Lung (tissue), 12 donors: Measurements from ENCODE around the gene HPSE2. TPM values are rescaled to one million over a fixed set of nuclear protein-coding genes. Genes with fewer than 3 reads are reported as not detected.

Source experiments
- ATAC-seq: fragments of 200-7000 bp; cut with Tn5 transposase; one replicate; pipeline ENCODE4 v1.9.1; 2020; ENCODE audit warnings: moderate number of reproducible peaks; ENCODE audit not compliant: insufficient read depth, low FRiP score
- DNase-seq, 3 donors: peaks; one replicate each; pipeline ENCODE4 v3.0.0-alpha.2; 2013 to 2017
- H3K27ac ChIP-seq, 2 donors: one replicate each; pipeline ENCODE4 v1.5.1; 2013; ENCODE audit warnings: mild to moderate bottlenecking in 2 of 2, moderate library complexity in 2 of 2, control low read depth in 1 of 2, inconsistent platforms in 1 of 2, low read depth in 1 of 2, low read length in 1 of 2
- H3K27me3 ChIP-seq, 3 donors: one replicate each; pipeline ENCODE4 v1.5.1; 2013; ENCODE audit warnings: low read length in 2 of 3; ENCODE audit not compliant: control insufficient read depth in 3 of 3, insufficient read depth in 3 of 3
- H3K36me3 ChIP-seq, 4 donors: one replicate each; pipeline ENCODE4 v1.5.1; 2013; ENCODE audit warnings: low read length in 4 of 4, mild to moderate bottlenecking in 1 of 4, moderate library complexity in 1 of 4; ENCODE audit not compliant: control insufficient read depth in 4 of 4, insufficient read depth in 4 of 4
- H3K4me1 ChIP-seq, 5 donors: one replicate each; pipeline ENCODE4 v1.5.1; 2013; ENCODE audit warnings: low read length in 5 of 5, mild to moderate bottlenecking in 2 of 5, moderate library complexity in 1 of 5; ENCODE audit not compliant: control insufficient read depth in 5 of 5, insufficient read depth in 5 of 5
- H3K4me3 ChIP-seq: one replicate; pipeline ENCODE4 v1.5.1; 2013; ENCODE audit warnings: mild to moderate bottlenecking, control low read depth, moderate library complexity
- H3K9ac ChIP-seq, 2 donors: one replicate each; pipeline ENCODE4 v1.5.1; 2013; ENCODE audit warnings: low read length in 2 of 2, control low read depth in 1 of 2; ENCODE audit not compliant: insufficient read depth in 1 of 2
- H3K9me3 ChIP-seq, 4 donors: one replicate each; pipeline ENCODE4 v1.5.1; 2013; ENCODE audit warnings: low read length in 3 of 4, mild to moderate bottlenecking in 1 of 4, moderate library complexity in 1 of 4; ENCODE audit not compliant: control insufficient read depth in 4 of 4, insufficient read depth in 3 of 4
- WGBS, 2 donors: extraction: QIAGEN DNeasy Blood & Tissue Kit; methylation state at CpG; one replicate each; pipeline ENCODE4 v1.1.7; 2013; 5-methylcytosine and 5-hydroxymethylcytosine counted together
- polyA plus RNA-seq, 2 donors: library from polyadenylated mRNA; stranded (reverse); fragments of 200-250 nt; gene quantifications; one replicate each; pipeline ENCODE4 v1.2.1, GENCODE V29; 2013
- total RNA-seq, 2 donors: library from RNA; depleted of rRNA in 1 of 2; stranded (reverse); fragments of >200 nt in 1 of 2; gene quantifications; one replicate each; pipeline ENCODE4 v1.2.1, GENCODE V29; 2014 to 2021
- TF ChIP-seq, protein P1 (sequence below): IDR thresholded peaks from 2 replicates; pipeline ENCODE4 v1.5.1; 2012; ENCODE audit warnings: mild to moderate bottlenecking; ENCODE audit errors: control extremely low read depth, extremely low read depth
- donor health status: control.
- donor health status: control.
- donor health status: Bipolar disorder and iron deficiency.
- donor health status: healthy.
- donor health status: DM: yes; HTN: yes; CAD: no.

HPSE2 gene
- total and polyA plus RNA-seq, 4 donors: 0.32 to 47.3 (median 1.9) TPM

- no peak for ATAC-seq
- 37 to 42% methylated on average over 2 of the region's 2 CpGs for WGBS, 2 donors
- no peaks in the 10 kb centered on the region for H3K36me3 ChIP-seq
- peaks cover 0 to 4% (median 0%) of the 10 kb centered on the region in 5 donors for H3K4me1 ChIP-seq
- no peak overlapping the region for H3K27ac ChIP-seq
- no peaks in the 10 kb centered on the region for H3K9me3 ChIP-seq
- peak in 1 of 3 donors; percentile 25 for DNase-seq
- TF ChIP-seq, protein P1, sequence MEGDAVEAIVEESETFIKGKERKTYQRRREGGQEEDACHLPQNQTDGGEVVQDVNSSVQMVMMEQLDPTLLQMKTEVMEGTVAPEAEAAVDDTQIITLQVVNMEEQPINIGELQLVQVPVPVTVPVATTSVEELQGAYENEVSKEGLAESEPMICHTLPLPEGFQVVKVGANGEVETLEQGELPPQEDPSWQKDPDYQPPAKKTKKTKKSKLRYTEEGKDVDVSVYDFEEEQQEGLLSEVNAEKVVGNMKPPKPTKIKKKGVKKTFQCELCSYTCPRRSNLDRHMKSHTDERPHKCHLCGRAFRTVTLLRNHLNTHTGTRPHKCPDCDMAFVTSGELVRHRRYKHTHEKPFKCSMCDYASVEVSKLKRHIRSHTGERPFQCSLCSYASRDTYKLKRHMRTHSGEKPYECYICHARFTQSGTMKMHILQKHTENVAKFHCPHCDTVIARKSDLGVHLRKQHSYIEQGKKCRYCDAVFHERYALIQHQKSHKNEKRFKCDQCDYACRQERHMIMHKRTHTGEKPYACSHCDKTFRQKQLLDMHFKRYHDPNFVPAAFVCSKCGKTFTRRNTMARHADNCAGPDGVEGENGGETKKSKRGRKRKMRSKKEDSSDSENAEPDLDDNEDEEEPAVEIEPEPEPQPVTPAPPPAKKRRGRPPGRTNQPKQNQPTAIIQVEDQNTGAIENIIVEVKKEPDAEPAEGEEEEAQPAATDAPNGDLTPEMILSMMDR: no peak
- no peak overlapping the region for H3K9ac ChIP-seq
- no peak overlapping the region for H3K4me3 ChIP-seq
- H3K27me3 ChIP-seq: no peaks in the 10 kb centered on the region
Measured at GRCh38 chr10:98582363-98582762, 653.3 kb downstream of the HPSE2 start.

DNA sequence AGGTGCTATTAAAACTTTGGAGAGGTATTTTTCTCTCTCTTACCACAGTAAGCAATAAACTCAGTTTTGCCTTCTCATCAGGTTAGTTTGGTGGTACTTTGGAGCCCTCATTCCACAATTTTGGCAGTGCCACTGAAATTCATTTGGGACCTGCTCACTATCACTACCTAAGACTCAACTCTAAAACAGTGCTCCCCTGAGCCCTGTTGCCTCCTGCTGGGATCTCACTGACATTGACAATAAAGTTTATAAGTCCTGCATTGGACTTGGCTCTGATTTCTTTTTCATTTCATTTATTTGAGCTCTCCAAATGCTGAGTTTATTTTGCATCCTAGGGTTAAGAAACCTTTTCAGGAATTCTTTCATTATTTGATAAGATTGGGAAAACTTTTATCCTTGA, 658.1 kb downstream of the HPSE2 start:
- Histone ChIP-seq H3K9me3 (no peaks in the 10 kb centered on the region), H3K27ac (no peak overlapping the region), H3K9ac (no peak overlapping the region), H3K4me3 (no peak overlapping the region), H3K4me1 (no peaks in the 10 kb centered on the region), H3K36me3 (no peaks in the 10 kb centered on the region), H3K27me3 (no peaks in the 10 kb centered on the region)
- ATAC-seq (no peak), DNase-seq (no peak)
- TF ChIP-seq, protein P1: no peak

- TF ChIP-seq, protein P1: no peak
- ATAC-seq (no peak), DNase-seq (no peak)
- Histone ChIP-seq H3K4me3 (no peak overlapping the region), H3K27ac (no peak overlapping the region), H3K9ac (no peak overlapping the region), H3K27me3 (no peaks in the 10 kb centered on the region), H3K4me1 (no peaks in the 10 kb centered on the region), H3K9me3 (no peaks in the 10 kb centered on the region), H3K36me3 (no peaks in the 10 kb centered on the region)
Measured at GRCh38 chr10:98577168-98577567, 658.5 kb downstream of the HPSE2 start.

DNA sequence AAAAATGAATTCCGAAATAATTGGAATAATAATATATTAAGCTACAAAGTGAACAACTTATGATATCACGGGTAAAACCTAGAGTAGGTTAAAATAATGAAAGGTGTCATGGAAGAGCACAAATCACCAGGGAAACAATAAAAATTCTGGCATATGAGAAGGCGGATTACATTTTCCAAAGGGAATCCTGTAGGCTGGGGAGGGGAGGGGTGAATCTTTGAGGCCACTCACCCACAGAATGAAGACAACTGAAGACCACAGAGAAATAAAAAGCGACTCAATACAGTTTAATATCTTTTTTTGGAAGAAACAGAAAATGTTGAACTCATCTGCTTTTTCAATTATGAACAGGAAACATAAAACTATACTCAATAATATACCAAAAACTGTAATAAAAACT, 659.6 kb downstream of the HPSE2 start:
- TF ChIP-seq, protein P1: no peak
- H3K27me3 ChIP-seq: no peaks in the 10 kb centered on the region
- 68 to 70% methylated on average over 4 of the region's 4 CpGs for WGBS, 2 donors
- no peak overlapping the region for H3K4me3 ChIP-seq
- no peaks in the 10 kb centered on the region for H3K9me3 ChIP-seq
- ATAC-seq: no peak
- H3K27ac ChIP-seq: no peak overlapping the region
- no peaks in the 10 kb centered on the region for H3K4me1 ChIP-seq
- DNase-seq: no peak
- H3K9ac ChIP-seq: no peak overlapping the region
- H3K36me3 ChIP-seq: no peaks in the 10 kb centered on the region
